Glutamatergic neuron (in vitro differentiated cells): Measurements from ENCODE around the gene CCRL2. TPM values are rescaled to one million over a fixed set of nuclear protein-coding genes. Genes with fewer than 3 reads are reported as not detected.

ENCODE experiments used
- DNase-seq: peaks from one replicate; pipeline ENCODE4 v3.0.0; 2022
- H3K27ac Mint-ChIP-seq: one replicate; pipeline ENCODE4 v1.8.0; 2020; ENCODE audit warnings: mild to moderate bottlenecking, mixed read lengths, inconsistent platforms; ENCODE audit not compliant: unreplicated experiment
- H3K27me3 Mint-ChIP-seq: one replicate; pipeline ENCODE4 v1.8.0; 2020; ENCODE audit warnings: mild to moderate bottlenecking, moderate library complexity, mixed read lengths, inconsistent platforms; ENCODE audit not compliant: unreplicated experiment
- H3K36me3 Mint-ChIP-seq: one replicate; pipeline ENCODE4 v1.8.0; 2020; ENCODE audit warnings: mild to moderate bottlenecking, mixed read lengths, inconsistent platforms; ENCODE audit not compliant: unreplicated experiment
- H3K4me1 Mint-ChIP-seq: one replicate; pipeline ENCODE4 v1.8.0; 2020; ENCODE audit warnings: mild to moderate bottlenecking, low read depth, mixed read lengths, inconsistent platforms; ENCODE audit not compliant: unreplicated experiment
- H3K4me3 Mint-ChIP-seq: one replicate; pipeline ENCODE4 v1.8.0; 2020; ENCODE audit warnings: mild to moderate bottlenecking, mixed read lengths, inconsistent platforms; ENCODE audit not compliant: unreplicated experiment
- H3K9me3 Mint-ChIP-seq: one replicate; pipeline ENCODE4 v1.8.0; 2020; ENCODE audit warnings: mild to moderate bottlenecking, moderate library complexity, mixed read lengths, inconsistent platforms; ENCODE audit not compliant: unreplicated experiment
- CTCF ChIP-seq: fragments of 200-600 bp; sonication (generic); IDR thresholded peaks from one replicate; pipeline ENCODE4 v1.5.0; 2021; ENCODE audit not compliant: partially characterized antibody, unreplicated experiment
- total RNA-seq: library from RNA; stranded (reverse); fragmentation: NEBNext Ultra II Directional; extraction: Animal tissue kit (Norgen Biotek cat#: 25700); gene quantifications from one replicate; pipeline ENCODE4 v1.2.1, GENCODE V29; 2021; ENCODE audit not compliant: unreplicated experiment

Gene CCRL2
- total RNA-seq, 1 donor from 2014 or later = not detected

GRCh38 chr3:46453526-46454208 is 46.6 kb downstream of the CCRL2 start:
- Mint-ChIP-seq H3K4me1 (no peaks in the 10 kb centered on the region), H3K9me3 (no peaks in the 10 kb centered on the region), H3K27me3 (peaks cover 3% of the 10 kb centered on the region), H3K4me3 (no peak overlapping the region), H3K36me3 (no peaks in the 10 kb centered on the region), H3K27ac (no peak overlapping the region)
- no peak for TF ChIP-seq CTCF
- no peak for DNase-seq

GRCh38 chr3:46454209-46454595 is 47.1 kb downstream of the CCRL2 start:
- H3K4me3 Mint-ChIP-seq = no peak overlapping the region
- peaks cover 3% of the 10 kb centered on the region for H3K27me3 Mint-ChIP-seq
- peaks cover under 1% of the 10 kb centered on the region for H3K36me3 Mint-ChIP-seq
- no peak for DNase-seq
- TF ChIP-seq CTCF = no peak
- H3K27ac Mint-ChIP-seq = no peak overlapping the region
- no peaks in the 10 kb centered on the region for H3K4me1 Mint-ChIP-seq
- no peaks in the 10 kb centered on the region for H3K9me3 Mint-ChIP-seq

GRCh38 chr3:46454606-46455005 is 47.5 kb downstream of the CCRL2 start:
- H3K27me3 Mint-ChIP-seq = peaks cover 3% of the 10 kb centered on the region
- H3K36me3 Mint-ChIP-seq = peaks cover 4% of the 10 kb centered on the region
- H3K27ac Mint-ChIP-seq = no peak overlapping the region

GRCh38 chr3:46455231-46456115 is 48.4 kb downstream of the CCRL2 start:
- H3K4me1 Mint-ChIP-seq = no peaks in the 10 kb centered on the region
- no peak overlapping the region for H3K27ac Mint-ChIP-seq
- no peak for TF ChIP-seq CTCF
- no peak for DNase-seq
- H3K4me3 Mint-ChIP-seq = no peak overlapping the region
- H3K27me3 Mint-ChIP-seq = peaks cover 3% of the 10 kb centered on the region
- H3K36me3 Mint-ChIP-seq = peaks cover 10% of the 10 kb centered on the region
- H3K9me3 Mint-ChIP-seq = peaks cover 3% of the 10 kb centered on the region

More at GRCh38 chr3:46454606-46455005, 47.5 kb downstream of the CCRL2 start:
- H3K4me1 Mint-ChIP-seq = no peaks in the 10 kb centered on the region
- no peak overlapping the region for H3K4me3 Mint-ChIP-seq
- TF ChIP-seq CTCF = no peak
- no peaks in the 10 kb centered on the region for H3K9me3 Mint-ChIP-seq
- DNase-seq = no peak

GRCh38 chr3:46456118-46456517 is 49.1 kb downstream of the CCRL2 start:
- Mint-ChIP-seq H3K9me3 (peaks cover 3% of the 10 kb centered on the region), H3K27me3 (peaks cover 3% of the 10 kb centered on the region), H3K36me3 (peaks cover 14% of the 10 kb centered on the region), H3K4me1 (no peaks in the 10 kb centered on the region), H3K27ac (no peak overlapping the region), H3K4me3 (no peak overlapping the region)
- DNase-seq = no peak
- TF ChIP-seq CTCF = no peak
